IPS DF 4.7 (cell line): ENCODE data around the gene C7.

Experiments
- DNase-seq: peaks from one replicate; pipeline ENCODE4 v3.0.0-alpha.2; 2013; ENCODE audit warnings: low spot score; ENCODE audit errors: extremely low read depth

C7 gene

GRCh38 chr5:40916226-40916625 is 6.9 kb downstream of the C7 start:
- DNase-seq, result no peak

GRCh38 chr5:40928886-40929448 is 19.7 kb downstream of the C7 start:
- no peak for DNase-seq

- no peak for DNase-seq
Observed at GRCh38 chr5:40932766-40933165, 23.5 kb downstream of the C7 start.

- DNase-seq, result no peak
Observed at GRCh38 chr5:40937075-40937474, 27.8 kb downstream of the C7 start.

- DNase-seq, result no peak
Observed at GRCh38 chr5:40939753-40940152, 30.5 kb downstream of the C7 start.

- DNase-seq, result no peak
Observed at GRCh38 chr5:40945111-40945510, 35.8 kb downstream of the C7 start.

- no peak for DNase-seq
Observed at GRCh38 chr5:40955313-40955712, 46.0 kb downstream of the C7 start.

- no peak for DNase-seq
Observed at GRCh38 chr5:40957048-40957447, 47.8 kb downstream of the C7 start.

GRCh38 chr5:40958811-40959210 is 49.5 kb downstream of the C7 start:
- DNase-seq, result no peak

GRCh38 chr5:40960037-40960436 is 50.7 kb downstream of the C7 start:
- DNase-seq, result no peak

- no peak for DNase-seq
Observed at GRCh38 chr5:40962207-40962955, 53.1 kb downstream of the C7 start.

GRCh38 chr5:40972434-40972833 is 63.1 kb downstream of the C7 start:
- no peak for DNase-seq

GRCh38 chr5:40973364-40974004 is 64.2 kb downstream of the C7 start:
- no peak for DNase-seq

GRCh38 chr5:40976041-40976440 is 66.7 kb downstream of the C7 start:
- no peak for DNase-seq

- no peak for DNase-seq
Observed at GRCh38 chr5:40976836-40977235, 67.5 kb downstream of the C7 start.

- no peak for DNase-seq
Observed at GRCh38 chr5:40981420-40981819, 72.1 kb downstream of the C7 start.

- no peak for DNase-seq
Observed at GRCh38 chr5:40983781-40984180, 74.5 kb downstream of the C7 start.

GRCh38 chr5:40984884-40985283 is 75.6 kb downstream of the C7 start:
- no peak for DNase-seq

GRCh38 chr5:40985501-40985900 is 76.2 kb downstream of the C7 start:
- DNase-seq, result no peak

- DNase-seq, result no peak
Observed at GRCh38 chr5:40986666-40987065, 77.4 kb downstream of the C7 start.

- DNase-seq, result no peak
Observed at GRCh38 chr5:40987349-40987748, 78.1 kb downstream of the C7 start.

GRCh38 chr5:40988746-40989510 is 79.6 kb downstream of the C7 start:
- no peak for DNase-seq
